ENCODE measurements around the gene POLR1D.
"Not testable (repeated sequence)": the region's sequence is repeated elsewhere in the genome, so short reads cannot be mapped to it uniquely, and the experiment has no call there.

Gene POLR1D

GRCh38 chr13:27622881-27623280, 1.2 kb downstream of the POLR1D start:
- Mint-ChIP-seq H3K36me3 (ENCODE audit: low read depth) (peaks cover 47% of the 10 kb centered on the region), H3K4me3 (peak overlapping the region; percentile 90 to 97 (median 91)), H3K27ac (peak overlapping the region in 1 of 3 experiments; percentile 96), H3K9me3 (no peaks in the 10 kb centered on the region), H3K4me1 (peaks cover 38% of the 10 kb centered on the region), H3K27me3 (ENCODE audit: low read depth) (no peaks in the 10 kb centered on the region)
- no peak for TF ChIP-seq CTCF (IDR thresholded peaks at IDR 0.05; ENCODE audit: unreplicated experiment in 3 of 3)

GRCh38 chr13:27624071-27624470, 2.4 kb downstream of the POLR1D start:
- H3K4me1 Mint-ChIP-seq: peaks cover 26% of the 10 kb centered on the region
- H3K4me3 Mint-ChIP-seq: peak overlapping the region; percentile 59 to 75 (median 74)
- H3K27ac Mint-ChIP-seq: no peak overlapping the region
- no peaks in the 10 kb centered on the region for H3K27me3 Mint-ChIP-seq (ENCODE audit: low read depth)
- H3K9me3 Mint-ChIP-seq: no peaks in the 10 kb centered on the region
- H3K36me3 Mint-ChIP-seq (ENCODE audit: low read depth): peaks cover 56% of the 10 kb centered on the region
- TF ChIP-seq CTCF (IDR thresholded peaks at IDR 0.05; ENCODE audit: unreplicated experiment in 3 of 3): no peak

GRCh38 chr13:27625839-27626238, 4.1 kb downstream of the POLR1D start:
- Mint-ChIP-seq H3K9me3 (no peaks in the 10 kb centered on the region), H3K27me3 (ENCODE audit: low read depth) (no peaks in the 10 kb centered on the region), H3K36me3 (ENCODE audit: low read depth) (peaks cover 57% of the 10 kb centered on the region), H3K27ac (no peak overlapping the region), H3K4me1 (peaks cover 19% of the 10 kb centered on the region), H3K4me3 (no peak overlapping the region)
- no peak for TF ChIP-seq CTCF (IDR thresholded peaks at IDR 0.05; ENCODE audit: unreplicated experiment in 3 of 3)

GRCh38 chr13:27627380-27627779, 5.7 kb downstream of the POLR1D start:
- Mint-ChIP-seq H3K4me1 (peaks cover 15% of the 10 kb centered on the region), H3K36me3 (ENCODE audit: low read depth) (peaks cover 69% of the 10 kb centered on the region), H3K27me3 (ENCODE audit: low read depth) (no peaks in the 10 kb centered on the region), H3K9me3 (no peaks in the 10 kb centered on the region), H3K27ac (no peak overlapping the region), H3K4me3 (no peak overlapping the region)
- no peak for TF ChIP-seq CTCF (IDR thresholded peaks at IDR 0.05; ENCODE audit: unreplicated experiment in 3 of 3)

- no peak for TF ChIP-seq CTCF (IDR thresholded peaks at IDR 0.05; ENCODE audit: unreplicated experiment in 3 of 3)
- H3K27me3 Mint-ChIP-seq (ENCODE audit: low read depth): no peaks in the 10 kb centered on the region
Observed at GRCh38 chr13:27628081-27628480, 6.4 kb downstream of the POLR1D start.

GRCh38 chr13:27628766-27629165, 7.1 kb downstream of the POLR1D start:
- peaks cover 70% of the 10 kb centered on the region for H3K36me3 Mint-ChIP-seq (ENCODE audit: low read depth)
- H3K4me3 Mint-ChIP-seq; H3K4me1 Mint-ChIP-seq; H3K27ac Mint-ChIP-seq; H3K9me3 Mint-ChIP-seq; H3K27me3 Mint-ChIP-seq (ENCODE audit: low read depth): not testable (repeated sequence)

More at GRCh38 chr13:27628081-27628480, 6.4 kb downstream of the POLR1D start:
- H3K27ac Mint-ChIP-seq: no peak overlapping the region
- H3K4me3 Mint-ChIP-seq: no peak overlapping the region
- no peaks in the 10 kb centered on the region for H3K9me3 Mint-ChIP-seq
- H3K4me1 Mint-ChIP-seq: peaks cover 10% of the 10 kb centered on the region
- H3K36me3 Mint-ChIP-seq (ENCODE audit: low read depth): peaks cover 70% of the 10 kb centered on the region
